Keratinocyte (primary cell): Measurements from ENCODE around the gene TOR4A. TPM values are rescaled to one million over a fixed set of nuclear protein-coding genes. Genes with fewer than 3 reads are reported as not detected.

ENCODE experiments used
- DNase-seq: peaks from one replicate; pipeline ENCODE4 v3.0.0-alpha.2; 2011; ENCODE audit warnings: low read depth, missing footprints, low spot score
- FAIRE-seq: peaks from 2 replicates; lab custom pipeline; 2011; peaks lifted over from hg19 to GRCh38; lab: Jason Lieb, UNC
- H2AFZ ChIP-seq: 2 replicates; pipeline ENCODE4 v1.6.0; 2012; ENCODE audit warnings: low read length, control low read depth, inconsistent platforms; ENCODE audit not compliant: control insufficient read depth
- H3K27ac ChIP-seq: 2 replicates; pipeline ENCODE4 v1.5.1; 2011; ENCODE audit warnings: low read length; ENCODE audit not compliant: control insufficient read depth, insufficient read depth
- H3K27me3 ChIP-seq: 3 replicates; pipeline ENCODE4 v1.6.0; 2011; ENCODE audit warnings: low read length; ENCODE audit not compliant: control insufficient read depth, insufficient read depth; ENCODE audit errors: extremely low read depth
- H3K36me3 ChIP-seq, 2 experiments: 2 replicates in 1 of 2; 3 replicates in 1 of 2; pipeline ENCODE4 v1.5.1; 2011; ENCODE audit warnings: low read length in 2 of 2, mild to moderate bottlenecking in 1 of 2; ENCODE audit not compliant: control insufficient read depth in 2 of 2, insufficient read depth in 2 of 2; ENCODE audit errors: extremely low read depth in 1 of 2
- H3K4me1 ChIP-seq: 3 replicates; pipeline ENCODE4 v1.5.1; 2011; ENCODE audit warnings: low read length; ENCODE audit not compliant: control insufficient read depth, insufficient read depth; ENCODE audit errors: extremely low read depth
- H3K4me2 ChIP-seq: 3 replicates; pipeline ENCODE4 v1.6.0; 2011; ENCODE audit warnings: low read depth, low read length; ENCODE audit not compliant: control insufficient read depth, insufficient read depth; ENCODE audit errors: extremely low read depth
- H3K4me3 ChIP-seq, 3 experiments: fragments of 200-600 bp in 1 of 3; sonication (generic) in 1 of 3; 2 replicates in 2 of 3; 3 replicates in 1 of 3; pipeline ENCODE4 v1.5.1; 2011 to 2016; ENCODE audit warnings: low read length in 3 of 3, mild to moderate bottlenecking in 3 of 3, control low read depth in 2 of 3, inconsistent platforms in 1 of 3, low read depth in 1 of 3, mixed read lengths in 1 of 3, mixed run types in 1 of 3, moderate library complexity in 1 of 3; ENCODE audit not compliant: control insufficient read depth in 2 of 3, insufficient read depth in 2 of 3; ENCODE audit errors: extremely low read depth in 1 of 3
- H3K79me2 ChIP-seq: 2 replicates; pipeline ENCODE4 v1.6.0; 2012; ENCODE audit warnings: low read length; ENCODE audit not compliant: control insufficient read depth, insufficient read depth
- H3K9ac ChIP-seq: 3 replicates; pipeline ENCODE4 v1.6.0; 2011; ENCODE audit warnings: low read length; ENCODE audit not compliant: control insufficient read depth, insufficient read depth; ENCODE audit errors: extremely low read depth
- H3K9me1 ChIP-seq: 3 replicates; pipeline ENCODE4 v1.6.0; 2011; ENCODE audit warnings: low read length; ENCODE audit not compliant: control insufficient read depth, insufficient read depth; ENCODE audit errors: extremely low read depth
- H3K9me3 ChIP-seq: 2 replicates; pipeline ENCODE4 v1.5.1; 2012; ENCODE audit warnings: low read depth, low read length; ENCODE audit not compliant: control insufficient read depth
- H4K20me1 ChIP-seq: 3 replicates; pipeline ENCODE4 v1.6.0; 2011; ENCODE audit warnings: low read length; ENCODE audit not compliant: control insufficient read depth, insufficient read depth; ENCODE audit errors: extremely low read depth
- EZH2 ChIP-seq: IDR thresholded peaks from one replicate; pipeline ENCODE4 v1.6.1; 2012; ENCODE audit warnings: inconsistent platforms, mild to moderate bottlenecking, low read length, moderate library complexity
- dilution Hi-C: fragments of 300-500 bp; cut with MboI; formaldehyde crosslinking; loops from one replicate; pipeline ENCODE4 v1.7.0; 2020; ENCODE audit warnings: low sequenced_read_pairs; ENCODE audit not compliant: extremely low pct_ligation_motif_present
- polyA plus RNA-seq, 5 experiments: library from polyadenylated mRNA; depleted of rRNA in 3 of 5; stranded (reverse) in 3 of 5; stranded (forward) in 1 of 5; unstranded in 1 of 5; fragments of >200 nt; gene quantifications; 1 replicate in 1 of 5; 2 replicates in 3 of 5; 3 replicates in 1 of 5; pipeline versions ENCODE4 v1.2.1 to v1.2.3, GENCODE V29; 2011 to 2012; ENCODE audit warnings: missing spikeins in 2 of 5, low read depth in 1 of 5, low replicate concordance in 1 of 5
- TF ChIP-seq, protein P1 (sequence below), 3 experiments: IDR thresholded peaks in 1 of 3; conservative IDR thresholded peaks in 1 of 3; optimal IDR thresholded peaks in 1 of 3; 2 replicates in 2 of 3; 3 replicates in 1 of 3; pipeline versions ENCODE3 to v1.5.1; 2011; ENCODE audit warnings: low read length in 3 of 3, mild to moderate bottlenecking in 3 of 3, moderate library complexity in 2 of 3, control low read depth in 1 of 3, inconsistent platforms in 1 of 3; ENCODE audit not compliant: insufficient read depth in 2 of 3; ENCODE audit errors: extremely low read depth in 1 of 3

TOR4A gene
- polyA plus RNA-seq, 1 donor (not counting 4 experiments of a cell fraction or from before 2014, with no cell fraction given), result 5.8 TPM

DNA sequence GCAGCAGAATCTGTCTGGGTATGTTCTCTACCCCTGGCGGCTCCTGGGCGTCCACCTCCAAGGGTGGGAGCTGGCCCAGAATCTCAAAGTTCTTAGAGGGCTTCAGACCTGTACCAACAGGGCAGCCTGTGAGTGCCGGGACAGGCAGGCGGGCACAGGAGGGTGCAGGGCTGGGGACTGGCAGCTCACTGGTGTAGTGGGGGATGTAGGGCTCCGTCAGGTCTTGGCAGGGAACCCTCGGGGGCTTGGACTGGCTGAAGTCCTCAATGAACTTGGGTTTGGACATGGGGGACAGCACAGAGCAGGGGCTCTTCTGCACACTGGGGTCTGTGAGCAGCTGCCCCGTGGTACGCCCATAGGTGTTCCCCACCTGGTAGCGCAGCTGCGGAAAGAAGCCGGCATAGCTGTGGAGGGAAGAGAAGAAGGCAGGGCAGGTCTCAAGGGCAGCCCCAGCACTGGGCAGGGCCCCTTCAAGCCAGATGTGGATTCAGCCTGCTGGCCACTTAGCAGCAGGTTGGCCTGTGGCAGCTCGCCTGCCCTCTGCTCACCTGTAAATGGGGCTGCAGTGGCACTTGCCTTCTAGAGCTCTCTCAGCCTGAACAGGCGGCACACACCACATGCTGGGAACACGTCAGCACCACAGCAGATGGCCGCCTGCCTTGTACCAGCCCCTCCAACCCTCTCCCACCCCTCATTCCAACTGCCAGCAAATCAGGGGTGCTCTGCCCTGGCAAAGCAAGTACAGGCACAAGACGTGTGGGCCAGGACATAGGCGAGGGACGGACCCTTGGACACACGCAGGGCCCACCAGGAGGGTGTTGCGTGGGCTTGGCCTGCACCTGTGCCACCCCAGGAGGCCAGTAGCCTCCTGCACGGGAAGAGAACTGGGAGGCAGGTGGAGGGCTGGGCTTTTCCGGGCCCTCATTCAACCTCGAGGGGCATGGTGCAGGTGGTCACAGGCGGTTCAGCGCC, 31.8 kb upstream of the TOR4A start:
- dilution Hi-C loops, result no loop called here

DNA sequence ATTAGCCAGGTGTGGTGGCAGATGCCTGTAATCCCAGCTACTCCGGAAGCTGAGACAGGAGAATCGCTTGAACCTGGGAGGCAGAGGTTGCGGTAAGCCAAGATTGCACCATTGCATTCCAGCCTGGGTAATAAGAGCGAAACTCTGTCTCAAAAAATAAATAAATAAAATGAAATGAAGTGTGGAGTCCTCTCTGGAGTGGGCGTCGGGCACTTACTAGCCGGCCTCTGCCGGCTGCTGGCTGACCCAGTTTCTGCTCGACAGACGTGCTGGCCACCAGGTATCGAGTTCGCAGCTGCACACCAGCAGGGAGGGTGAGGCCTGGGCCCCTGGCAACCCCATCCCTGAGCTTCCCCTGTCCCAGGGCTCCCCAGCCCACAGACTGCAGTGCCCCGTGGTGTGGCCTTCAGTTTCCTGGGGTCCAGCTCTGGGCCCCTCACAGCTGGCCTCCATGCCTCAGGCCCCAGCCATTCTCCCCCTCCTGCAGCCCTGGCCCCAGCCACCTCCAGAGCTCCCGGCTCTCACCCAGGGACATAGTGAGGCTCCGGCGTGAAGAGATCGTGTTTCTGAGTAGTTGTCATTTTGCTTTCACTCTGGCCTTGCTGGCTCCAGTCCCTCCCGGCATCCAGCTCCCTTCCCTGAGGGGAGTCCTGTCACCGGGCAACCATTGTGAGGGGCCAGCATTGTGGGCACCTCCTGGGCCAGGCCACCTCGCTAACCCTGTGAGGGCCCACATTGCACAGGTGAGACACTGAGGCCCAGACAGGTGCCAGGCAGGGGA, 30.2 kb upstream of the TOR4A start:
- dilution Hi-C loops, result no loop called here
- peaks cover 16% of the 10 kb centered on the region for H3K79me2 ChIP-seq
- peaks cover 30% of the 10 kb centered on the region for H3K4me1 ChIP-seq
- peaks cover 3% of the 10 kb centered on the region for H3K9me1 ChIP-seq
- H3K9me3 ChIP-seq, result no peaks in the 10 kb centered on the region
- H3K36me3 ChIP-seq, result peaks cover 7 to 14% of the 10 kb centered on the region in 2 experiments
- no peak for DNase-seq
- no peak overlapping the region for H3K27ac ChIP-seq
- no peak overlapping the region for H3K4me2 ChIP-seq
- no peak overlapping the region for H3K9ac ChIP-seq
- H4K20me1 ChIP-seq, result peaks cover 20% of the 10 kb centered on the region
- FAIRE-seq, result no peak
- H3K4me3 ChIP-seq, result no peak overlapping the region
- H2AFZ ChIP-seq, result no peak overlapping the region
- H3K27me3 ChIP-seq, result no peaks in the 10 kb centered on the region
- TF ChIP-seq EZH2, result no peak
- TF ChIP-seq, protein P1, sequence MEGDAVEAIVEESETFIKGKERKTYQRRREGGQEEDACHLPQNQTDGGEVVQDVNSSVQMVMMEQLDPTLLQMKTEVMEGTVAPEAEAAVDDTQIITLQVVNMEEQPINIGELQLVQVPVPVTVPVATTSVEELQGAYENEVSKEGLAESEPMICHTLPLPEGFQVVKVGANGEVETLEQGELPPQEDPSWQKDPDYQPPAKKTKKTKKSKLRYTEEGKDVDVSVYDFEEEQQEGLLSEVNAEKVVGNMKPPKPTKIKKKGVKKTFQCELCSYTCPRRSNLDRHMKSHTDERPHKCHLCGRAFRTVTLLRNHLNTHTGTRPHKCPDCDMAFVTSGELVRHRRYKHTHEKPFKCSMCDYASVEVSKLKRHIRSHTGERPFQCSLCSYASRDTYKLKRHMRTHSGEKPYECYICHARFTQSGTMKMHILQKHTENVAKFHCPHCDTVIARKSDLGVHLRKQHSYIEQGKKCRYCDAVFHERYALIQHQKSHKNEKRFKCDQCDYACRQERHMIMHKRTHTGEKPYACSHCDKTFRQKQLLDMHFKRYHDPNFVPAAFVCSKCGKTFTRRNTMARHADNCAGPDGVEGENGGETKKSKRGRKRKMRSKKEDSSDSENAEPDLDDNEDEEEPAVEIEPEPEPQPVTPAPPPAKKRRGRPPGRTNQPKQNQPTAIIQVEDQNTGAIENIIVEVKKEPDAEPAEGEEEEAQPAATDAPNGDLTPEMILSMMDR (optimal IDR thresholded peaks at IDR 0.05 in 1 of 3, IDR thresholded peaks at IDR 0.05 in 1 of 3, conservative IDR thresholded peaks at IDR 0.05 in 1 of 3; ENCODE audit: extremely low read depth in 1 of 3, insufficient read depth in 2 of 3, low read length in 3 of 3), result no peak

More for the DNA sequence above, 31.8 kb upstream of the TOR4A start:
- H3K27ac ChIP-seq, result no peak overlapping the region
- H4K20me1 ChIP-seq, result peaks cover 28% of the 10 kb centered on the region
- peaks cover 3% of the 10 kb centered on the region for H3K9me1 ChIP-seq
- DNase-seq, result no peak
- TF ChIP-seq EZH2, result no peak
- TF ChIP-seq, protein P1 (optimal IDR thresholded peaks at IDR 0.05 in 1 of 3, IDR thresholded peaks at IDR 0.05 in 1 of 3, conservative IDR thresholded peaks at IDR 0.05 in 1 of 3; ENCODE audit: extremely low read depth in 1 of 3, insufficient read depth in 2 of 3, low read length in 3 of 3), result no peak
- peaks cover 30% of the 10 kb centered on the region for H3K4me1 ChIP-seq
- no peak overlapping the region for H3K4me2 ChIP-seq
- FAIRE-seq, result no peak
- H3K36me3 ChIP-seq, result peaks cover 11 to 20% of the 10 kb centered on the region in 2 experiments
- H3K27me3 ChIP-seq, result no peaks in the 10 kb centered on the region
- H3K9ac ChIP-seq, result no peak overlapping the region
- no peaks in the 10 kb centered on the region for H3K9me3 ChIP-seq
- peaks cover 24% of the 10 kb centered on the region for H3K79me2 ChIP-seq
- no peak overlapping the region for H3K4me3 ChIP-seq
- H2AFZ ChIP-seq, result no peak overlapping the region
